Measurements from ENCODE around the gene FOXP2.
"Not testable (repeated sequence)": the region's sequence is repeated elsewhere in the genome, so short reads cannot be mapped to it uniquely, and the experiment has no call there.

Gene FOXP2

GRCh38 chr7:114507381-114507780, 92.8 kb downstream of the FOXP2 start:
- DNase-seq: no peak

- no peak for DNase-seq
Measured at GRCh38 chr7:114508086-114508485, 93.5 kb downstream of the FOXP2 start.

- not testable (repeated sequence) for DNase-seq
Measured at GRCh38 chr7:114510824-114511223, 96.2 kb downstream of the FOXP2 start.

GRCh38 chr7:114519240-114519639, 104.6 kb downstream of the FOXP2 start:
- DNase-seq: no peak

- no peak for DNase-seq
Measured at GRCh38 chr7:114522081-114522480, 107.5 kb downstream of the FOXP2 start.

GRCh38 chr7:114527589-114527988, 113.0 kb downstream of the FOXP2 start:
- DNase-seq: no peak

- DNase-seq: no peak
Measured at GRCh38 chr7:114530057-114530611, 115.5 kb downstream of the FOXP2 start.

GRCh38 chr7:114531326-114531725, 116.7 kb downstream of the FOXP2 start:
- no peak for DNase-seq

GRCh38 chr7:114533131-114533530, 118.5 kb downstream of the FOXP2 start:
- no peak for DNase-seq

- DNase-seq: no peak
Measured at GRCh38 chr7:114534953-114535352, 120.3 kb downstream of the FOXP2 start.

GRCh38 chr7:114539575-114539974, 125.0 kb downstream of the FOXP2 start:
- DNase-seq: peak; percentile 18

- no peak for DNase-seq
Measured at GRCh38 chr7:114540291-114540690, 125.7 kb downstream of the FOXP2 start.

GRCh38 chr7:114547346-114547745, 132.7 kb downstream of the FOXP2 start:
- not testable (repeated sequence) for DNase-seq

GRCh38 chr7:114548081-114548980, 133.7 kb downstream of the FOXP2 start:
- no peak for DNase-seq

GRCh38 chr7:114554781-114555537, 140.3 kb downstream of the FOXP2 start:
- DNase-seq: no peak

- no peak for DNase-seq
Measured at GRCh38 chr7:114567416-114567815, 152.8 kb downstream of the FOXP2 start.

GRCh38 chr7:114569220-114569619, 154.6 kb downstream of the FOXP2 start:
- DNase-seq: no peak

- DNase-seq: no peak
Measured at GRCh38 chr7:114574384-114574783, 159.8 kb downstream of the FOXP2 start.

GRCh38 chr7:114575098-114575497, 160.5 kb downstream of the FOXP2 start:
- no peak for DNase-seq

- not testable (repeated sequence) for DNase-seq
Measured at GRCh38 chr7:114580963-114581362, 166.3 kb downstream of the FOXP2 start.

- DNase-seq: no peak
Measured at GRCh38 chr7:114588506-114588905, 173.9 kb downstream of the FOXP2 start.

GRCh38 chr7:114589436-114589835, 174.8 kb downstream of the FOXP2 start:
- DNase-seq: no peak

- DNase-seq: no peak
Measured at GRCh38 chr7:114590298-114590697, 175.7 kb downstream of the FOXP2 start.

- DNase-seq: no peak
Measured at GRCh38 chr7:114598946-114599345, 184.3 kb downstream of the FOXP2 start.
